Stimulated activated CD4-positive, alpha-beta T cell treated with anti-CD3 and anti-CD28 coated beads, Interleukin-4, amount 100 ng/mL, for 4 hours (primary cell): Measurements from ENCODE around the gene PHACTR1.

Source experiments
- DNase-seq, 2 experiments: peaks; one replicate each; pipeline ENCODE4 v3.0.0-alpha.2; 2020

The PHACTR1 gene

DNA sequence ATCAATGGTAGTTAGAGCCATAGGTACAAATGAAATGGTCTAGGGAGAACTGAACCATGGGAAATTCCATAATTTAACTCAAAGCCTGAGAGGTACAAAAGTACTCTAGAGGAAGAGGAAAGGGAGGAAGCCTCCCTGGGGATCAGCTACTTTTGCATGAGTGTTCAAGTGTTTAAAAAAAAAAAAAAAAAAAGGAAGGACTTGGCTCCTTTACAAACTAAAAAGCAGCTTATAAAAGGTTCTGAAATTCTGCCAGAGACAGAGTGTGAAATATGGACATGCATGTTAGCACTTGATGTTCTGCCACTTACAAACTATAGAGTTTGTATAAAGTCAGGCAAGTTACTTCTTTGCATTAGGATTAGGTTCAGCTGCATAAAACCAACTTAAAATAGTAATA lies 321.7 kb downstream of the PHACTR1 start:
- no peak for DNase-seq

DNA sequence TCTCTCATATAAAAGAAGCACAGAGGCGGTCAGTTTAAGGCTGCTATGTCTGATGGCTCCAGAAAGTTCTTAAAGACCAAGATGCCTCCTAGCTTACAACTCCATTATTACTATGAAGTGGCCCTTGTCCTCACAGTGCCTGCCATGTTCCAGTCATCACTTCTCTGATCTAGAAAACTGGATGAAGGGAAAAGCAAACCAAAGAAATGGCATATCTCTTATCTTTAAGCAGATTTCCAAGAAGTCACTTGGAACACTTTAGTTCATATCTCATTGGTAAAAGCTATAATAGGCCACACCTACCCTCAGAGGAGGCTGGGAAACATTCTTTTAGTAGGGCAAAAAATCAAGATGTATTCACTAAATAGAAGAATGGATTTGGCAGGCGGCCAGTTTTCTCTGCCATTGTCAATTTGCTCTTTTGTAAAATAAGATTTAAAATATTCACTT lies 322.2 kb downstream of the PHACTR1 start:
- no peak for DNase-seq

DNA sequence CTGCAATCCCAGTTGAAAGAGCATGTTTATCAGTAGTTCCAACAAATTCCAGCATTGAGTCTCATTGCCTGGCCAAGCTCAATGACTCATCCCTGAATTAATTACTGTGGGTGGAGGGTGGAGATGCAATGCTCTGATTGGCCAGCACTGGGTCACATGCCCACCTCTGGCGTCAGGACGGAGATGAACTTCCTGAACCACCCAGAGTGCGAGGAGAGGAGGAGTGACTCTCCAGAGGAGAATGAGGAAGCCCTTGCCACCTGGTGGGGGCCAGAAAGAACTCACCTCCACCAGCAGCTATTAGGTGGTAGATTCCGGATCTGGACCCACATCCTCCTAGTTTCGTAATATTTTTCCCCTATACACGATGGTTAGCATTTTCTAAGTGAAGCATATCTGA lies 327.8 kb downstream of the PHACTR1 start:
- DNase-seq = no peak

DNA sequence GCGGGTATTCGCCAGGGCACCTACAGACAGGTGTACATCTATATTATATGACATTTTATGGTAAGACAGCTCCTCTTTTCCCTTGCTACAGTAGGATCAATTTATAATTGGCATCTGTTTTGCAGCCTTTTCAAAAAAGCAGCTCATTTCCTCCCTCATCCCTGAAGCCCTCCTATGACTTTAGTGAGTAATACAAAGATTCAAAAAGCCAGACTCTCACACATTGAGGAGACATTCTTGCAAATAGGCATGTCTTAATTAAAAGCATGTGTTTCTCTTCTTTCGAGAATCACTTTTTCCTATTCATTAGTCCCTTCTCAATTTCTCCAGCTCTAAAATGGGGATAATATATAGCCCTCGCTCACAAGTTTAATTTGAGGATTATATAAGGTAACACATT lies 328.3 kb downstream of the PHACTR1 start:
- DNase-seq = no peak

DNA sequence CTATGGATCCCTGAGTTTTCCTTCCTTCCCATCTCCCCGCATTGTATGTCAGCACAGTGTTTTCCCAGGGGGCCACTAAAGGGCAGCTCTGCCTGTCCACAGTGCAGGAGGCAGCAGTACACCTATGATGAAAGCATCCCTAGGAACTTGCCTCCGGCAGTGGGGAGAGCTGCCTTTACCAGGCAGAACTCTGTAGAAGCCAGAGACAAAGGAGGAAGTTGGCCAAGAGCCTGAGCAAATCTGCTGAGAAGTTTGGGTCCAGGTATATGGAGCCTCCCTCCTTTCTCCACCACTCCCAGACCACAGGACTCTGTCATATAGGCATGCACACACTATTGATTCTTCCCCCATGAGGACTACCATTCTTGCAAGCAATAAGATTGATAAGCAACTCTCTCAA lies 329.1 kb downstream of the PHACTR1 start:
- DNase-seq = no peak

DNA sequence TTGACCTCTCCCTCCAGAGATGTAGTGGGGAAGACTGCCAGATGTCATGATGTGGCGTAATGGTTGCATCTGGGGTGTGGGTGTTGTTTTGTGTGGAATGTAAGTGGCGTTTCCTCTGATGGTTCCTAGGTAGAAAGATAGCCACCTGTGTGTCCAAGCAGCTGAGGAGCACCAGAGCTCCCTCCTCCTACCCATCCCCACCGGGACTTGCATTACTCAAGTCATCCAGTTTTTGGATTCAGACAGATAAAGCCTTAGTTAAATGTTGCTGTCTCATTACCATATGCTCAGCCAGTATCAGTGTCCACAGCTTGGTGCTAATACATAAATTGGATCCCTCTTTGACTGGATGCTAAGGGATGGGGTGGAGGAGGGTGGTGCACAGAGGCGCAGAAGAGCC lies 329.5 kb downstream of the PHACTR1 start:
- DNase-seq = no peak

DNA sequence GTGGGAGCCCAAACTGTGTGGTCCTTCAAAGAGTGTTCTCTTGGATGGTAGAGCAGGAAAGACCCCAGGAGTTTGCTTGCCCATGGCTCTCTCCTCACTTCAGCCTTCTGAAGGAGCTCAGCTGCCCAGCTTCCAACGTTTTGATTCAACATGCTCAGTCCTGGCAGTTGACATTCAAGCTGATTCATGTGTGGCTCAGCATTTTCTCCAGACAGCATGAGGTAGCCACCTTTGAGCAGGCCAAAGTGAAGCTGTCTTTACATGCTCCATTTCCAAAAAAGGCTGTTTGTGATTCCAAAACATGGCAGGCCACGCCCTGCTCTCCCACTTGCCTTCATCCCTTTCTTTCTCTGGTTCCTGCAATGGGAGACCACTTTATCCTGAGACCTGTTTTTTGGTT lies 331.5 kb downstream of the PHACTR1 start:
- DNase-seq = no peak

DNA sequence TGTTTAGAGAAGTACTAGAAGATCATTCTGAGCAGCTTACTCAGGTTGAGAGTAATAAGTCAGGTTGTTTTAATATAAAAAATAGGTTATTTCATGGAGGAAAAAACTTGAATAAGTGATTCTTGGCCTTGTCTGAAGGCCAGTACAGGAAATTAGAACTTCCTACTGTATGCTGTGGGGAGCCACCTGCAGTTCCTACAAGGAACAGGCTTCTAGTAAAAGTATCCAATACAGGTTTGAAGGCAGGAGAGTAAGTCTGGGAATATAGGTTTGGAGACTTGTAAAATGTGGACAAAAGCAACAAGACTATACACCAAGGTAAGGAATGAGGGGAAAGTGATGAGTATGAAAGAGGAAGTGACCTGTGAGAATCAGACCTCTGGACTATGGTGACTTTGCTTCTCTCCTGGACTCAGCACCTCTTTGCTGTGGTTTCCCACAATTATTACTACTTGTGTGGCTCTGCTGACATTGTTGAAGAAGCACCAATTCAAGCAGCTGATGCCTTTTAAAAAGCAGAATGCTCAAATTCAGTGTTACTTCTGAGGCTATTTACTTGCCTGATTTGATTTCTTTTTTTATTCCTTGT lies 333.2 kb downstream of the PHACTR1 start:
- DNase-seq = no peak

DNA sequence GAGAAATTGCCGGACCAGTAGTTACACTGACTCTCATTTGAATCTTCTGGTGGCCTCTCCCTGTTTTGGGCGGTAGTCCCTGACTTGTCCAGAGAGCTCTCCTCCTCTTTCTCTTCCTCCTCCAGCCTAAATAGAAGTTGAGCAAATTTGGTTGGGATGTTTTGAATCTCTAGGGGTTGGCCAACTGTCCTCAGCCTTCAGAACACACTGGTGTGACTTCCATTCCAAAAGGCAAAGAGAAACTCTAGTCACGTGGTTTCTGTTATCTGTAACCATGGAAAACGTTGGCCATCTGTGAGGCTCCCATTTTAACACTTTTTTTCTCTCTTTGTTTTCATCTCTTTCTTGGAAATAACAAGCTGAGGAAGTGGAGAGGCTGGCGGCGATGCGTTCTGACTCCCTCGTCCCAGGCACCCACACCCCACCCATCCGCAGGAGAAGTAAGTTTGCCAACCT lies 336.5 kb downstream of the PHACTR1 start:
- no peak for DNase-seq

DNA sequence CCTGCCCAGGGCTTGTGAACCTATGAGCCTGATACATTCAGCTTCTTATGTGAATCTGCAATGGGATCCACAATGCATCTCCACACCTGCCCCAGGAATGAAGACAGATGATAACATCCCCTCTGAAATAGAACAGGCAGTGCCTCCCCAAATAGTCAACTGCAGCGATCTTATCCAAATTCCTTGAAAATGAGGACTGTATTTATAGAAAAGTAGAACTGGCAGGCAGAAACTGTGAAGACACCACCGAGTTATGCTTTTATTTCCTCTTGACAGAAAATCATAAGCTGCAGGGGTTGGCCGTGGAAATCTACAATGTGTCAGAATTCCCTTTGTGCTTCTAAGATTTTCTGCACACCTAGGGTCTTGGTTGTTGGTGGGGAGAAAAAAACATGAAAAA lies 341.5 kb downstream of the PHACTR1 start:
- no peak for DNase-seq

DNA sequence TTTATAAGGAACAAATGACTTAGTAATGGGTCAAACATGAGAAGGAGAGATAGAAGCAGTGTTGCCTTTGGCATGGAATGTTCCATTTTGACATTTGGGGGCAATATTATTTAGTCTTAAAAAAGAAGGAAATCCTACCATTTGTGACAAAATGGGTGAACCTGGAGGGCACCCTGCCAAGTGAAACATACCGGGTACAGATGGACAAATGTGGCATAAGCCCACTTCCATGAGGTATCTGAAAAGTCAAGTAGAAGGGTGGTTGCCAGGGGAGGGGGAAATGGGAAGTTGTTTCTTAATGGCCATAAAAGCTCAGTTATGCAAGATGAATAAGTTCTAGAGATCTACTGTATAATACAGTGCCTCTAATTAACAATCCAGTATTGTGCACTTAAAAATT lies 342.5 kb downstream of the PHACTR1 start:
- no peak for DNase-seq

DNA sequence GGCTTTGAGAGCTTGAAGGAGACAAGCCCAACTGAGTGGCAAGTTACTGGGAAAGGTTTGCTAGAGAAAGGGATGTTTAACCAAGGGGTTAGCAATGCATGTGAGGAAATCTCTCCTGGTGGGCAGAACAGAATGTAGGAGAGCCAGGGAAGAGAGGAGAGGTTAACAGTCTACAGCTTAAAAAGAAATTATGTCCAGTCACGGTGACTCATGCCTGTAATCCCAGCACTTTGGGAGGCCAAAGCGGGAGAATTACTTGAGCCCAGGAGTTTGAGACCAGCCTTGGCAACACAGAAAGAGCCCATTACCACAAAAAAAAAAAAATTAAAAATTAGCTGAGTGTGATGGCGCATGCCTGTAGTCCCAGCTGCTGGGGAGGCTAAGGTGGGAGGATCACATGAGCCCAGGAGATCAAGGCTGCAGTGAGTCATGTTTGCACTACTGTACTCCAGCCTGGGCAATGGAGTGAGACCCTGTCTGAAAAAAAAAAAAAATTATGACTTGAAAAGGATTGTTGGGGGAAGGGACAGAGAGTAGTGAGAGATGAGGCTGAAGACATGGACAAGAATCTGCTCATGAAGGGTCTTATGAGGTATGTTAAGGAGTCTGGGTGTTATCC lies 346.8 kb downstream of the PHACTR1 start:
- no peak for DNase-seq

DNA sequence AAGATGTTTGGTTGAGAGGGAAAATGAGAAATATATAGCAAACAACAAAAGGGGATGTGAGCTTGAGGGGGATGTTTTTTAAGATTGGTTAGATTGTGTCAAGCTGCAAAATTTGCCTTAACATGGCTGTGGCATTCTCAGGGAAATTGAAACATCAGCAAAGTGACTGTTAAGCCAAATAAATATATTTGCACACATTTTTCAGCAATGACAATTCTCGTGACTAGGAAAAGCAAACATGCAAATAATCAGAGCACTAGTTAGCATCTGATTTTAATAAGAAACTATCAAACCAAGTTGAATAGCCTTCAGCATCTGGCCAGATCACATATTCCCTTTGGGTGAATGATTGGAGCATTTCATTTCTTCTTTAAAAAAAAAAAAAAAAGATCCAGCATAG lies 349.0 kb downstream of the PHACTR1 start:
- DNase-seq = no peak

DNA sequence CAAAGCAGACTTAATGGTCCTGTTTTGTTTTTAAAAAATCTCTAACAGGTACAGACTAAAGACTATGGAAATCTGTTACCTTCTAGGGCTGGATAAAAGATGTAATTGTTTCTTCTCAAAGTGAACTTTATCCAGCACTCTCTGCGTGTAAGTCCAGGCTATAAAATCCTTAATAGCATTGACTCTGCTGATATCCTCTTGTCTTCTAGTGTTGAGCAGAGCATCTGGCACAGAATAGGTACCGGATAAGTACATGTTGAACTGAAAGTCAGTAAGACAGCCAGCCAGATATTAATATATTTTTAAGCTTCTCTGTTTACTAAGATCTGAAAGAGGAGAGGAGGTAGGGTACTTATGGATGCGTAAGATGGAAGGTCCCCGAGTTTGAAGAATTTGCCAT lies 349.5 kb downstream of the PHACTR1 start:
- no peak for DNase-seq

DNA sequence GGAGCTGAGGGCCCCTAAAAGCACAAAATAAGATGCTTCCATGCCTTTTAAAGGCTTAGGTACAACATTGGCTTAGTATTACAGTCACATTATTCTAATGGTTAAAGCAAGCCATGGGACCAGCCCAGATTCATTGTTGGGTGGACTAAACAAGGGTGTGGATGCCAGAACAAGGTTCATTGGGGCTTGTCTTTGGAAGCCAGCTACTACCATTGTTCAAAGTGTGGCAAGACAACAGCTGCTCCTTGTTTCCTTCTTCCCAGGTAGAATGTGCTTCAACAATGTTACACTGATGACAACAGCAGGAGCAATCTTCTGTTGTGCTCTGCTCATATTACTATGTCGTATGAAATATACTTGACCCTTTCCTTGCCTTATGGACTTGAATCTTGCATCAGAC lies 350.3 kb downstream of the PHACTR1 start:
- DNase-seq = no peak

DNA sequence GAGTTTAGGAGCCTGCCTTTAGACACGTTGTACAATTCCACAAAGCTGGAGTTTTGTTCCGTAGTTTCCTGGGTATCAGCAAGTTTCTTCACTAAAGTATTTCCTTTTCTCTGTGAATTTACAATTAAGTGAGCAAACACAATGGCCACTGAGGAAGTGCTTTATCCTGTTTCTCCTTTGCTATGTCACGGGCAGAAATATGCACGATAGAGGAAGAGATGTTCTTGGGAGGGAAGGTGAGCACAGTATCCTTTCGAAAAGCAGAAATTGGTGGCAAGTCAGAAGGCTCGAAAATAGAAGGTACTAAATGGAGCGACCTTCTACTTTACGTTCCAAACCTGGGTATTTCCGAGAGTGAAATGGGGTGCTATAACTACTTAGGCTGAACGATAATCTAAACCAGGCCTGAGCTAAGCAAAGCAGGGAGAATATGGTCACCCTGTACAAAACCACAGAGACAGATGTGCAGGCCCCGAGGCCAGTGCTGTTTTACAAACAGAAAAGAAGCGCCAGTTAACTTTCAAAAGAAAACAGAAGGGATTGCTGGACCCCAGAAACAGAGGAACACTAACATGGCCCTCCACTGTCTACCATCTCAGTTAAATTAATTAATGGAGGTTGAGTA lies 352.1 kb downstream of the PHACTR1 start:
- no peak for DNase-seq

DNA sequence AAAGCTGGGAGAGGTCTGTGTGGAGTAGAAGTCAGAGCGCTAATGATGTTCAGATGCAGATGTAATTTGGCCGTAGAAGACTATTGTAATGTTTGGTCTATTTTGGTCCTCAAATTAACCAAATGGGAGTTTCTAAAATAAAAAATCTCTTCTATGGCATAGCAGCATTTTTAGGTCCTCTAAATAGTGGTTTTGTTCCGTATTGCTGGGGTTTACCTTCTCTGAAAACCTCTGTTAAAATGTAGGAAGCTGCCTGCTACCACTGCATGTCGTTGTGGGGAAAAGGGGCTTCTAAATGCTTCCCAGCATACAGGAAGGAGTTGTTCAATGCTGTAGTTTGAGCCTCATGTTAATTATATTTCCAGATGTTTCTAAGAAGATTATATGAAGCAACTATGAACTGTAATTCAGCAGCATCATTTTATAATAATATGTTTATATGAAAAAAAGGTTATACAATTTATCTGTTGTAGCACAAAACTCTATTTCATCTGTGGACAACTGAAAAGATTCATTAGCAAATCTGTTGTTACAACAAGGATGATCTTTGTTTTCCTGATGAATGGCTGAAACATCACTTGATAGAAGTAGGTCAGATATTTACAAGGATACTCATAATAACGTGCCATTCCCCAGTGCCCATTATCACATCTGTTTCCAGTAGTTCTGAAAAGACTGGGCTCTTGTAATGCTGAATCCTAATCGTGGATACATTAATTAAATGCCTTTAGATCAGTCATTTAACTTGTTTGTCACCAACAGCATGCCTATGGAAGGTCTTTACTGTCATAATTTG lies 355.2 kb downstream of the PHACTR1 start:
- no peak for DNase-seq

DNA sequence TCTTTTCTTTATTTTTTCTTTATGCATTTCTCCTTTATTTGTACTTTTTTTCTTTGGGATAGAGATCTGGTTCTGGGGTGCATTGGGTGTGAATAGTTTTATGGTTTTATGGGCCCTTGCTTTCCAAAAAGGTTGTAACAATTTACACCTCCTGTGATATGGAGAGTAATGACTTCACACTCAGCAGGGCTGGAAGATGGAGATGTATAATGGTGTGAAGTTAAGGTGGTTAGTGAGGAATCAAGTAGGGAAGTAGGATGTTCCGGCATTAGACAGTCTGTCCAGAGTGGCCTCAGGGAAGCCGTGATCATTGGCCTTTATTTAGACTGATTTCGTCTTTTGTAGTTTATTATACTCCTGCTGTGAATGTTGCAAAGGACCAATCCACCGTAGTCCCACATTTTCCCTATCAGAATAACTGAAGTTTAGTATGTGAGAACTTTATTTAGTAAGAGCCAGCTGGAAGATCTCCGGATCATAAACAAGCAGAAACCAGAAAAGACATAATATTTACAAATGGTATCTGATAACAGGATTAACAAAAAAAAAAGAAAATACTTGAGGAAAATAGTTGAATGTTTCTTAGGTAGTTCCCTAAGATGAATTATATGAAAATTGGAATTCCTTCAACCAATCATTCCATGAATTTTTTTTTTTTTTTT lies 356.2 kb downstream of the PHACTR1 start:
- no peak for DNase-seq

DNA sequence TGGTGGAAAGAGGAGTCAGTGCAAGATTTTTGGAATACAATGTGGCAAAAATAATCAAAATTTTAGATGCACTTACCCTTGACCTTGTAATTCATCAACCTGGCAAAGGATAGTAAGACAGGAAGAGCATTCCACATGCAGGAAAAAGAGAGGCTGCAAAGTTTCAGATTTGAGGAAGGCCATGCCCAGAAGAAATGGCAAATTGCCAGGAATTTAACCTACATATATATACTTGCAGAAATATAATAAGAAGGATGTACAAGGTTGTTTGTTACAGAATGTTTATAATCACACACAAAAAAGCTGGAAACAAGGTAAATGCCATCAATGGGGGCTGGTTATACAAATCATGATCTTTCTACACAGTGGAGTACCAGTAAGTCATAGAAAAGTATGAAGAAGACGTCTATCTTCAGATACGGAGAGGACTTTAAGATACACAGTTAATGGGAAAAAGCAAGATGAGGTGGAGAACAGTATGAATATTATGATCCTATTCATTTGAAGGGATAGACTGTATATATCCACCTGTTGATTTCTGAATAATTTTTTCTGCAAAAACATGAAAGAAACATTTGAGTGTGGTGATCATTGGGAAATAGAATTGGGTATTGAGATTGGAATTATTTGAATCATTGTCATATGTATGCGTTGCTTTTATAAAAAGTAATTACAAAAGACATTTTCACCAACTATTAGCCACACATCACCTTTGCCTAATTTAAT lies 358.0 kb downstream of the PHACTR1 start:
- DNase-seq = no peak

DNA sequence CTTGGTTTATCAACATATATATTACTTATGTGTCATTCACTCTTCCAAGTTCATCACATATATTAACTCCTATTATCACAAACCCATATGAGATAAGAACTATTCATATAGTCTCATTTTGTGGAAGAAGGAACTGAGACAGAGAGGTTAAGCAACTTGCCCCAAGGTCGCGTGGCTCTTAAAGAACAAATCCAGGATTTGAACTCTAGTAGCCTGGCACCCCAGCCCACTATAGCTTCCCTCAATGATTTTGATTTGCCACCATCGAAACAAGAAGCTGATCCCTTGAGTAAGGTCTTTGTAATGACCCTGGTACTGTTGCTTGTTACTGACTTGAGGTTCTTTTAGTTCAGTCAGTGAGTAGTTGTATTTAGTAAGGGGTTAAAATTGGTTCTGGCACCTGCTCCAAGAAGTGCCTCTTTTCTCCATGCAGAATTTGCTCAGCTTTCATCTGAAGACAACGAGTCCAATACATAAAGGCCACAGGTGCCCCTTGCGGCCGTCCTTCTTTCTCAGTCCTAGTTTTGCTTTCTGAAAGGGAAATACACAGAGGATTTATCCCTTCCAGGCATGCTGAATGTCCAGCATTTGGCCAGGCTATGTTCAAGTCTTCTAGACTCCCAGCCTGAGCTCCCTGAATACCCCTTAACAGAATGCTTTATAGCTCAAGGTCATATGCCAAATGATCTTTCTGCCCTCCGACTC lies 358.7 kb downstream of the PHACTR1 start:
- no peak for DNase-seq

DNA sequence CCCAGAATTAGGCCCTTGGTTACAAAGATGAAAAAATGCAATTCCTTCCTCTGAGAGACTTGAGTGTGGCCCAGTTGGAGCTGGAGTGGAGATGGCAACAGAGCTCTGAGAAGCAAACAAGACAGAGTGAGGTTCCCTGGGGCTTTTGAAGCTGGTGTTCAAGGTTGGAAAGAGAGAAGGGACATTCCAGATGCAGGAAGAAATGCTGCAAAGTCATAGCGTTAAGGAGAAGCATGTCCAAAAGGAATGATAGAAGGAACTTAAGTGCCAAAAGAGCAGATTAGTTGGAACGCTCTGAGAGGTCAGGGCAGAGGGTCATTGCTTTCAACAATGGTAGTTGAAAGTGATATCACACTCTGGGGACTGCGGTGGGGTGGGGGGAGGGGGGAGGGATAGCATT lies 360.0 kb downstream of the PHACTR1 start:
- DNase-seq = no peak

DNA sequence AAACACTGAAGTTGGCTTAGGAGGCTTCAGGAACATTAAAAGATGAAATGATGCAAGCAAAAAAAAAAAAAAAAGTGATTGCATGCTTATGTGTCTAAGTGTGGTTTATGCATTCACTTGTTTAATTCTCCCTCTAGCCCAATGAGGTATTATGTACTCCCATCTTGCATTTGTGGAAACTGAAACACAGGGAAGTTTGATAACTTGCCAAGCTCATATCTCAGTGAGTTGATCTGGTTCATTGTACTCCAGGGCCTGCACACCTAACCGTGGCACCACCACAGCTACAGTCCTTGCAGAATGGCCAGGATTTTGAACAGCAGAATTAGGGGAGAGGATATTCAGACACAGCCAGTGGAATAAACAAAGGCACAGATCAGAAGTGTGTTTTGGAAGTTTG lies 360.6 kb downstream of the PHACTR1 start:
- DNase-seq = no peak
